HFF-Myc (cell line): Measurements from ENCODE around the gene RAB14.

Experiments
- DNase-seq: peaks from one replicate; pipeline ENCODE4 v3.0.0-alpha.2; 2011; ENCODE audit warnings: low read depth; ENCODE audit errors: extremely low read depth
- H3K4me3 ChIP-seq: replicated peaks from 2 replicates; pipeline ENCODE4 v1.5.1; 2011; ENCODE audit warnings: low read depth, mild to moderate bottlenecking, control low read depth, low read length
- CTCF ChIP-seq: IDR thresholded peaks from 2 replicates; pipeline ENCODE4 v1.5.1; 2012; ENCODE audit warnings: mild to moderate bottlenecking, low read depth, low read length, control low read depth; ENCODE audit errors: missing control alignments

RAB14 gene

GRCh38 chr9:121168052-121168451 is 33.6 kb downstream of the RAB14 start:
- TF ChIP-seq CTCF, result no peak
- H3K4me3 ChIP-seq, result no peak overlapping the region
- no peak for DNase-seq

DNA sequence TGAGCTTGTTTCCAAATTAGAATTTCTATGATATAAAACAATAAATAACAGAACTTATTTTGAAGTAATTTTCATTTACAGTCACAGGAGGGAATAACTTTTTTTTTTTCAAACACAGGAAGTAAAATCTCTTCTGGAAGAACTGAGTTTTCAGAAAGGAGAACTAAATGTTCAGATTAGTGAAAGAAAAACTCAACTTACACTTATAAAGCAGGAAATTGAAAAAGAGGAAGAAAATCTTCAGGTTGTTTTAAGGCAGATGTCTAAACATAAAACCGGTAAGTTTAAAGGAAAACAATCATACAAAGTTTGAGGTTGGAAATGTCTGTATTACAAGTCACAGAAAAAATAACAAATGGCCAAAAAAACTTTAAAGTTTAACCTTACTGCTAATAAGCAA is 41.6 kb downstream of the RAB14 start:
- no peak for DNase-seq
- no peak for TF ChIP-seq CTCF
- H3K4me3 ChIP-seq, result no peak overlapping the region

- no peak for DNase-seq
- no peak overlapping the region for H3K4me3 ChIP-seq
- TF ChIP-seq CTCF, result no peak
Measured at GRCh38 chr9:121157939-121158338, 43.7 kb downstream of the RAB14 start.

- TF ChIP-seq CTCF, result no peak
- peak; percentile 62 for DNase-seq
- no peak overlapping the region for H3K4me3 ChIP-seq
Measured at GRCh38 chr9:121156263-121156731, 45.4 kb downstream of the RAB14 start.

GRCh38 chr9:121154782-121155181 is 46.9 kb downstream of the RAB14 start:
- no peak for TF ChIP-seq CTCF
- no peak overlapping the region for H3K4me3 ChIP-seq
- DNase-seq, result no peak

- H3K4me3 ChIP-seq, result no peak overlapping the region
- no peak for DNase-seq
- TF ChIP-seq CTCF, result no peak
Measured at GRCh38 chr9:121153642-121154041, 48.0 kb downstream of the RAB14 start.

- no peak for TF ChIP-seq CTCF
- no peak for DNase-seq
- no peak overlapping the region for H3K4me3 ChIP-seq
Measured at GRCh38 chr9:121150188-121150587, 51.5 kb downstream of the RAB14 start.
